GM18511 (cell line): ENCODE results near the gene TUBGCP2.
A peak's percentile ranks its signal among the peaks of the same experiment; 100 is the strongest.

Experiments used
- ATAC-seq: cut with Tn5 transposase; IDR thresholded peaks from one replicate; pipeline ENCODE4 v1.9.1; 2021; ENCODE audit warnings: mild to moderate bottlenecking, moderate library complexity; ENCODE audit not compliant: unreplicated experiment

The TUBGCP2 gene

GRCh38 chr10:133252223-133252552, 56.5 kb downstream of the TUBGCP2 start:
- ATAC-seq = no peak

- ATAC-seq = no peak
Observed at GRCh38 chr10:133251388-133252222, 57.1 kb downstream of the TUBGCP2 start.

DNA sequence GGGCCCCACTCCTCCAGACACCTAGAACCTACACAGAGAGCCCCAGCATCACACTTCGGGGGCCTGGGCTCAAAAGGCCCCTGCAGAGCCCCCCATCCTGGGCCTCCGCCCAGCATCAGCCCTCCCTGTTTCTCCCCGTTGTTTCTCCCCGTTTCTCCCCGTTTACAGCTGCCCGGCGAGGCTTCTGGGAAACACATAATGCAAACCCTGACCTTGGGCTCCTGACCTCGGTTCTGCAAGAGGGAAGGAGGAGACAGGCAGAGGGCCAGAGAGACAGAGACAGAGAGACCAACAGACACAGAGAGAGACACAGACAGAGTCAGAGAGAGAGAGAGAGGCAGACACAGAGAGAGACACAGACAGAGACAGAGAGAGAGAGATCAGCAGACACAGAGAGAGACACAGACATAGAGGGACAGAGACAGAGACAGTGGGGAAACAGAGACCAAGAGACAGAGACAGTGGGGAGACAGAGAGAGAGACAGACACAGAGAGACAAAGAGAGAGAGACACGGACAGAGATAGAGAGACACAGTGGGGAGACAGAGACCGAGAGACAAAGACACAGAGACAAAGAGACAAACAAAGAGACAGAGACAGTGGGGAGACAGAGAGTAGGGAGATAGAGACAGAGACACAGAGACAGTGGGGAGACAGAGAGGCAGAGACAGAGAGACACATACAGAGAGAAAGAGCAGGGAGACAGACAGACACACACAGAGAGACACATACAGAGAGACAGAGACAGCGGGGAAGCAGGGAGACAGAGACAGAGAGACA, 58.5 kb downstream of the TUBGCP2 start:
- no peak for ATAC-seq

DNA sequence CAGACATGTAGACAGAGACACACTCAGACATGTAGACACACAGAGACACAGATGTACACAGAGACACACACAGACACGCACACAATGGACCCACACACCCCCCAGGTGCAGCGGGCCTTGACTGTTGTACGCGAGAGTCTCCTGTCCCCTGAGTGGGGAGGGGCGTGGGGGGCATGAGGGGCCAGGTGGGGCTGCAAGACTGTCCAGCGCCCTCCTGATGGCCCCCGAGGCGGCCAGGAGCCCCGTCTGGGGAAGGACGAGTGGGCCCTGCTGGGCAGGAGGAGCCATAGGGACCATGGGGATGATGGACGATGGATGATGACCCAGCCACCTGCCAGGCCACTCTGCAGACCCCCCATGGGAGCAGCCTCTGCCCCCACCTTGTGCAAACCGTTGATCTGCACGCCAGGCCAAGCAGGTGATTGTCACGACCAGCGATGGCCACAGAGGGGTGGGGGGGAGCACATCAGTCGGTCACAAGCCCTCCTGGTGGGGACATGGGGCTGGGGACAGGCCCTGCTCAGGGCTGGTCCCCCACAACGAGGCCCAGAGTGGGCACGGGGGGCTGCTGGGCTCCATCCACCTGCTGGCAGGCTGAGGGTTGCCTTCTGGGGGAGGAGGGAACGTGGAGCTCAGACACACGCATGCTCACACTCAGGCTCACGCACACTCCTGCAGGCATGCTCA, 59.4 kb downstream of the TUBGCP2 start:
- no peak for ATAC-seq

DNA sequence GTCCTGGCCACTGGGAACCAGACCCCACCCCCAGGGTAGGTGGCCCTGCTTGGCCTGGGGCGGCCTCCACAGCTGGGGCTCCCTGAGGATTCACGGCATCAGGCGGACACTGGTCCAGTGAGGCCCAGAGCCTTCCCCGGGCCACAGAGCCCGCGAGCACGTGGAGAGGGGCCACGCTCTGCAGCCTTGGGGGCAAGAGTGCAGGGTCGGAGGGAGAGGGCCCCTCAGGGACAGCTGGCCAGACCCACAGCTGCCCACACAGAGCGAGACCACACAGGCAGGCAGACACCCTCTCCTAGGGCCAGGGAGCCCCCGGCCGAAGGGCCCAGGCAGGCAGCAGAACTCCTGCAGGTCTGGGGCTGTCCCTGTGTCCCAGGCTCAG, 60.3 kb downstream of the TUBGCP2 start:
- no peak for ATAC-seq

- ATAC-seq = no peak
Observed at GRCh38 chr10:133247681-133248333, 60.9 kb downstream of the TUBGCP2 start.

DNA sequence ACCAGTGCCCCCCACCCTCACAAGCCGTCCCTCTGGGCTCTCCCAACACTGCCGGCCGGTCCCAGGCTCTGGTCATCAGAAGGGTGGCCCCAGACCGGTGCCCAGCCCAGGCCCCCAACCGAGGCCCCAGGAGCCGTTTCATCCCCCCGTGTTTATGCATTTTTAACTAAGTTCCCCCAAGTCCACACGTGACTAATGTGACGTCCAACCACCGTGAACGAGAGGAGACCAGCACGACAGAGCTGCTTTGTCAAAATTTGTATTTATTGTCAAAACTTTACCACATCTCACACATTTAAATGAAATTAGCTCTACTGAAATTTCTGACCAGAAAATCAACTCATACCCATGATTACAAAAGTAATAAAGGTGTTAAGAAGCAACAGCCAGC, 62.4 kb downstream of the TUBGCP2 start:
- no peak for ATAC-seq

- no peak for ATAC-seq
Observed at GRCh38 chr10:133245439-133246235, 63.0 kb downstream of the TUBGCP2 start.

DNA sequence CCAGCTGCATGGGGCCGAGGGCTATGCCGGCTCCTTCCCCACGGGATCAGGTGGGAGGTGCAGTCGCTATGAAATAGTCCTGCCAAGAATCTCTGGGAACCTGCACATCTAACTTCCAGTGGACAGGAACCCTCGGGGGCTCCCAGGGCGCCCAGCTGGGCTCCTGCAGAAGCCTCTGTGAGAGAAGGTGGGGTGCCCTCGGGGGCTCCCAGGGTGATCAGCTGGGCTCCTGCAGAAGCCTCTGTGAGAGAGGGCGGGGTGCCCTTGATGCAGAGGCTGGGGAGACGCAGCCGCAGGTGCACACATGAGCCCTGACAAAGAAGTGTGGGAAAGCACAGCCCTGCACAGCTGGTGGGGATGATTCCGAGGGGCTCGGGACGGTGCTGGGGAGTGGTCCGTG, 65.1 kb downstream of the TUBGCP2 start:
- no peak for ATAC-seq

- ATAC-seq = no peak
Observed at GRCh38 chr10:133242611-133243356, 65.9 kb downstream of the TUBGCP2 start.

GRCh38 chr10:133241501-133242205, 67.0 kb downstream of the TUBGCP2 start:
- ATAC-seq = peak; percentile 72

GRCh38 chr10:133239990-133240389, 68.7 kb downstream of the TUBGCP2 start:
- ATAC-seq = no peak

DNA sequence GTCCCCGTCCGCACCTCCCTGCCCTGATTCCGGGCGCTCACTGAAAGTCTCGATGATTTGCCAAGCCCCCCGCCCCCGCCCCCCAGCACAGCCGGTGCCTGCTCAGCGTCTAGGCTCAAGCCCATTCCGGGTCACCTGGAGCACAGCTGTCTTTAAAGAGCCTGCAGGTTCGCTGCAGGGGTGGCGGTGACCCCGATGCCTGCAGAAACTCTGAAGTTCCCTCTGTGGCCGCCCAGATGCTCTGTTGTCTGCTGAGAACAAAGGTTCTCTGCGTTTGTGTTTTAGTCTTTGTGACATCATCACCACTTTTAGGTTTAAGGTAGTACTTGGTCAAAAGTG, 70.2 kb downstream of the TUBGCP2 start:
- no peak for ATAC-seq

- ATAC-seq = no peak
Observed at GRCh38 chr10:133237588-133238465, 70.8 kb downstream of the TUBGCP2 start, which contains the start of gene VENTX. TSS of gene VENTX (plus strand) at chr10:133237855. CDS start at chr10:133237915, 60 bp downstream.

GRCh38 chr10:133237241-133237587, 71.5 kb downstream of the TUBGCP2 start:
- ATAC-seq = no peak

- no peak for ATAC-seq
Observed at GRCh38 chr10:133236401-133237240, 72.1 kb downstream of the TUBGCP2 start.

DNA sequence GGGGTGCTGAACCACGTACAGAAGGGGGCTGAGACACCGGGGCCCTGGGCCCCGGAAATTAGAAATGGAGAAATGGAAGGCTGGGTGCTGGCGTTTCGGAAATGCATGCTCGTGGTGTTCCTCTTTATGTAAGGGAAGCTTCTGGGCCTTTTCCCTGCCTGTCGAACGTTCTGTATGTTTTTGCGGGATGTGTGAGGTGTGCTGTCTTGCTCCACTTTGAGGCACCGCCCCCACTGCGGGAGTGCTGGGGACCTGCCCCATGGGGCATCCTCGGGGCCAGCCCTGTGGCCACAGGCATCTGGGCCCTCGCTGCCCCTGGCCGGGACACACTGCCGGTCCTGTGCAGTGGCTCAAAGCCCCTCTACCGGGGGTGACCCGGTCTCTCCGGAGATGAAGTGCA, 72.7 kb downstream of the TUBGCP2 start:
- ATAC-seq = no peak
